ENCODE measurements around the gene PEX16.

The PEX16 gene

GRCh38 chr11:45917623-45918330 is at the start of gene PEX16:
Gene PEX16, minus strand, starts transcription at chr11:45917877. Its CDS starts 66 bp downstream, at chr11:45917811.
- DNase-seq: peak; percentile 80 to 91 (median 86)

- DNase-seq: peak; percentile 8 to 12 (median 10)
Measured at GRCh38 chr11:45964911-45965389, 47.3 kb upstream of the PEX16 start.

- no peak for DNase-seq
Measured at GRCh38 chr11:45961751-45962240, 44.1 kb upstream of the PEX16 start.

GRCh38 chr11:45960387-45961095 is 42.9 kb upstream of the PEX16 start:
- DNase-seq: no peak

GRCh38 chr11:45959851-45960250 is 42.2 kb upstream of the PEX16 start:
- DNase-seq: no peak

GRCh38 chr11:45949992-45950407 is 32.3 kb upstream of the PEX16 start:
- DNase-seq: no peak

GRCh38 chr11:45948356-45948755 is 30.7 kb upstream of the PEX16 start:
- no peak for DNase-seq

- DNase-seq: no peak
Measured at GRCh38 chr11:45947885-45948284, 30.2 kb upstream of the PEX16 start.

GRCh38 chr11:45945397-45945999 is 27.8 kb upstream of the PEX16 start:
- DNase-seq: no peak

- no peak for DNase-seq
Measured at GRCh38 chr11:45942381-45942780, 24.7 kb upstream of the PEX16 start.

GRCh38 chr11:45941285-45941684 is 23.6 kb upstream of the PEX16 start:
- DNase-seq: no peak

- no peak for DNase-seq
Measured at GRCh38 chr11:45939836-45940235, 22.2 kb upstream of the PEX16 start.

- no peak for DNase-seq
Measured at GRCh38 chr11:45937916-45938315, 20.2 kb upstream of the PEX16 start.

GRCh38 chr11:45936511-45937054 is 18.9 kb upstream of the PEX16 start:
- no peak for DNase-seq

GRCh38 chr11:45935349-45936064 is 17.8 kb upstream of the PEX16 start:
- DNase-seq: no peak

- no peak for DNase-seq
Measured at GRCh38 chr11:45934580-45935318, 17.1 kb upstream of the PEX16 start.

GRCh38 chr11:45933846-45934579 is 16.3 kb upstream of the PEX16 start:
- DNase-seq: no peak

- no peak for DNase-seq
Measured at GRCh38 chr11:45933131-45933831, 15.6 kb upstream of the PEX16 start.

- DNase-seq: no peak
Measured at GRCh38 chr11:45932217-45932616, 14.5 kb upstream of the PEX16 start.

- DNase-seq: no peak
Measured at GRCh38 chr11:45931739-45932138, 14.1 kb upstream of the PEX16 start.

All from activated CD4-positive, CD25-positive, alpha-beta regulatory T cell (primary cell).